CD4-positive, alpha-beta T cell (primary cell): Measurements from ENCODE around the gene ALDH16A1. TPM values are rescaled to one million over a fixed set of nuclear protein-coding genes. Genes with fewer than 3 reads are reported as not detected.

Experiments
- ATAC-seq: fragments of 200-7000 bp; cut with Tn5 transposase; one replicate; pipeline ENCODE4 v1.10.0; 2022; ENCODE audit warnings: mild to moderate bottlenecking; ENCODE audit not compliant: poor library complexity
- CTCF ChIA-PET: fragments of 350-600 bp; sonication (Branson Sonifier 250); formaldehyde crosslinking; loops from one replicate; lab custom pipeline; 2021; ENCODE audit warnings: antibody characterized with exemption, inconsistent platforms; lab: Charles Lee
- POLR2A ChIA-PET: fragments of 350-600 bp; sonication (Branson Sonifier 250); formaldehyde crosslinking; loops from one replicate; lab custom pipeline; 2021; ENCODE audit warnings: antibody characterized with exemption, inconsistent platforms; lab: Charles Lee
- DNase-seq, 14 experiments: peaks; one replicate each; pipeline ENCODE4 v3.0.0-alpha.2; 2013 to 2020; ENCODE audit warnings: mixed read lengths in 2 of 14
- H3K27ac ChIP-seq, 2 donors: one replicate each; pipeline versions ENCODE4 v1.5.1 to v1.7.0; 2013; ENCODE audit warnings: low read length in 2 of 2, low read depth in 1 of 2, mild to moderate bottlenecking in 1 of 2
- H3K27me3 ChIP-seq, 2 experiments: 1 replicate in 1 of 2; 2 replicates in 1 of 2; pipeline versions ENCODE4 v1.6.1 to v1.7.0; 2013; ENCODE audit warnings: low read length in 2 of 2, control low read depth in 1 of 2, mild to moderate bottlenecking in 1 of 2, moderate library complexity in 1 of 2; ENCODE audit not compliant: insufficient read depth in 2 of 2, control insufficient read depth in 1 of 2
- H3K36me3 ChIP-seq: one replicate; pipeline ENCODE4 v1.6.1; 2013; ENCODE audit warnings: low read length, control low read depth; ENCODE audit not compliant: insufficient read depth
- H3K4me1 ChIP-seq: one replicate; pipeline ENCODE4 v1.6.1; 2013; ENCODE audit warnings: low read length, control low read depth; ENCODE audit not compliant: insufficient read depth
- H3K4me3 ChIP-seq: one replicate; pipeline ENCODE4 v1.5.1; 2013; ENCODE audit warnings: mild to moderate bottlenecking, low read length, moderate library complexity
- H3K9me3 ChIP-seq, 2 experiments: 1 replicate in 1 of 2; 2 replicates in 1 of 2; pipeline versions ENCODE4 v1.6.1 to v1.7.0; 2013; ENCODE audit warnings: low read length in 2 of 2, mild to moderate bottlenecking in 2 of 2, control low read depth in 1 of 2, moderate library complexity in 1 of 2; ENCODE audit not compliant: control insufficient read depth in 1 of 2, insufficient read depth in 1 of 2
- H3K27ac Mint-ChIP-seq: one replicate; pipeline ENCODE4 v1.8.0; 2020; ENCODE audit warnings: mixed read lengths
- H3K27me3 Mint-ChIP-seq: one replicate; pipeline ENCODE4 v1.8.0; 2021; ENCODE audit warnings: mixed read lengths
- H3K36me3 Mint-ChIP-seq: one replicate; pipeline ENCODE4 v1.8.0; 2021; ENCODE audit warnings: low read depth, mixed read lengths
- H3K4me1 Mint-ChIP-seq: one replicate; pipeline ENCODE4 v1.8.0; 2021; ENCODE audit warnings: low read depth, mixed read lengths
- H3K4me3 Mint-ChIP-seq: one replicate; pipeline ENCODE4 v1.8.0; 2020; ENCODE audit warnings: mild to moderate bottlenecking, mixed read lengths
- H3K9me3 Mint-ChIP-seq: one replicate; pipeline ENCODE4 v1.8.0; 2020; ENCODE audit warnings: mixed read lengths
- CTCF ChIP-seq: fragments of 200-600 bp; IDR thresholded peaks from one replicate; pipeline ENCODE4 v1.8.0; 2022; ENCODE audit warnings: antibody characterized with exemption, mild to moderate bottlenecking
- intact Hi-C, 2 experiments: fragments of 100-400 bp; cut with DNase I in 1 of 2; cut with micrococcal nuclease in 1 of 2; formaldehyde crosslinking; loops; one replicate each; pipeline versions ENCODE4 v1.15.1 to v1.9.0; 2023 to 2025; cut with DNase I, micrococcal nuclease
- total RNA-seq, 174 experiments: library from RNA in 2 of 174; stranded (reverse) in 2 of 174; gene quantifications; one replicate each; pipeline ENCODE4 v1.2.3 and lab custom pipeline; 2021 to 2026

The ALDH16A1 gene
- total RNA-seq, 2 experiments from 2014 or later = 25.1 to 25.8 TPM

DNA sequence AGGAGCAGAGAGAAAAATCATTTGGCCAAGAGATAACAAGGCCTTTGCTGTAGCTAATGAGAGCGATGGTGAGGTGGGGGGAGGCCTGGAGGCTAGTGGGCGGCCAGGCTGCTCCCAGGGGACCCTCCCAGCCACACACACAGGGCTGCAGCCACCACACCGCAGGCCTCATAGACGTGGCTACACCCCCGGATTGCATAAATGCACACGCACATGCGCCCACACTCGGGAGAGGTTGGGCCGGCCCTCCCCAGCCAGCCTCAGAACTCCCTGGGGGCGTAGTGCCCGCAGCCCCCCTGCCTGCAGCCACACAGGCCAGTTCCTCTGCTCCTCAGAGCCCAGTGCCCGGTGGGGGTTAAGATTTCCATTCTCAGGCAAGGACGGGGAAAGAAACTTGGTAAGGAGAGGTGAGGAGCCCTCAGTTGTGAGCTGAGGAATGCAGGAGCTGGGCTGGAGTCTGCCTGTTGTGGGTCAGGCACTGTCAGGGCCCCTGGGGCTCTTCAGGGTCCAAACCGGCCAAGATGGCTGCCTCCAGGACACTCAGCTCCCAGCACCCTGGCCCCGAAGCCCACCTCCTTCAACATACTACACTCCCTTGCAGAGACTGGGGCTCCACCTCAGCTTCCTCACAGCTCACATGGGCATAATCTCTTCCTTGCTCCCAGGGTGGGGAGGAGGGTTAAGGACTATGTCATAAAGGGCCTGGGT is 37.8 kb upstream of the ALDH16A1 start:
- no peak for DNase-seq

GRCh38 chr19:49415810-49416200 is 37.2 kb upstream of the ALDH16A1 start:
- H3K27ac Mint-ChIP-seq = no peak overlapping the region
- H3K4me1 Mint-ChIP-seq = peaks cover 33% of the 10 kb centered on the region
- H3K9me3 Mint-ChIP-seq = no peaks in the 10 kb centered on the region
- H3K36me3 ChIP-seq = no peaks in the 10 kb centered on the region
- ChIA-PET POLR2A (no interaction called here), CTCF (no interaction called here)
- H3K4me1 ChIP-seq = peaks cover 20% of the 10 kb centered on the region
- intact Hi-C loops = no loop called here
- no peak overlapping the region for H3K27ac ChIP-seq
- H3K27me3 Mint-ChIP-seq = peaks cover 29% of the 10 kb centered on the region
- H3K36me3 Mint-ChIP-seq = no peaks in the 10 kb centered on the region
- no peak overlapping the region for H3K4me3 ChIP-seq
- no peak for TF ChIP-seq CTCF
- DNase-seq = no peak
- ATAC-seq = no peak
- no peak overlapping the region for H3K4me3 Mint-ChIP-seq
- H3K9me3 ChIP-seq = peaks cover 0 to under 1% of the 10 kb centered on the region in 2 experiments
- H3K27me3 ChIP-seq = peaks cover 20 to 29% of the 10 kb centered on the region in 2 experiments

More for the DNA sequence above, 37.8 kb upstream of the ALDH16A1 start:
- peaks cover 30% of the 10 kb centered on the region for H3K4me1 Mint-ChIP-seq
- TF ChIP-seq CTCF = no peak
- no peak for ATAC-seq
- Histone ChIP-seq H3K4me1 (peaks cover 25% of the 10 kb centered on the region), H3K4me3 (no peak overlapping the region), H3K36me3 (no peaks in the 10 kb centered on the region), H3K9me3 (no peaks in the 10 kb centered on the region), H3K27ac (no peak overlapping the region), H3K27me3 (peaks cover 14 to 24% of the 10 kb centered on the region in 2 experiments)
- ChIA-PET CTCF (no interaction called here), POLR2A (no interaction called here)
- H3K27me3 Mint-ChIP-seq = peaks cover 23% of the 10 kb centered on the region
- no peak overlapping the region for H3K4me3 Mint-ChIP-seq
- intact Hi-C loops = no loop called here
- no peaks in the 10 kb centered on the region for H3K9me3 Mint-ChIP-seq
- no peaks in the 10 kb centered on the region for H3K36me3 Mint-ChIP-seq
- H3K27ac Mint-ChIP-seq = no peak overlapping the region

GRCh38 chr19:49417088-49417487 is 35.9 kb upstream of the ALDH16A1 start:
- ChIA-PET CTCF (no interaction called here), POLR2A (no interaction called here)
- no peak for ATAC-seq
- Histone ChIP-seq H3K36me3 (no peaks in the 10 kb centered on the region), H3K27ac (no peak overlapping the region), H3K4me1 (peaks cover 19% of the 10 kb centered on the region), H3K9me3 (peaks cover 0 to 5% of the 10 kb centered on the region in 2 experiments), H3K27me3 (peaks cover 32 to 41% of the 10 kb centered on the region in 2 experiments), H3K4me3 (no peak overlapping the region)
- peaks cover 33% of the 10 kb centered on the region for H3K4me1 Mint-ChIP-seq
- intact Hi-C loops = no loop called here
- TF ChIP-seq CTCF = no peak
- H3K36me3 Mint-ChIP-seq = no peaks in the 10 kb centered on the region
- H3K9me3 Mint-ChIP-seq = no peaks in the 10 kb centered on the region
- DNase-seq = no peak
- no peak overlapping the region for H3K27ac Mint-ChIP-seq
- H3K4me3 Mint-ChIP-seq = no peak overlapping the region
- H3K27me3 Mint-ChIP-seq = peaks cover 42% of the 10 kb centered on the region
